Astrocyte of the cerebellum (primary cell): ENCODE data around the gene MEGF11.

ENCODE experiments used
- DNase-seq: peaks from one replicate; pipeline ENCODE4 v3.0.0-alpha.2; 2011; ENCODE audit warnings: low read depth
- H3K4me3 ChIP-seq: 2 replicates; pipeline ENCODE4 v1.5.1; 2011; ENCODE audit warnings: mild to moderate bottlenecking, low read depth, low read length, moderate library complexity
- in situ Hi-C: cut with HindIII; loops from 2 replicates; pipeline ENCODE4 v1.10.0; 2017; ENCODE audit warnings: low sequenced_read_pairs
- TF ChIP-seq, protein P1 (sequence below): IDR thresholded peaks from 2 replicates; pipeline ENCODE4 v1.5.1; 2012; ENCODE audit warnings: low read length, low read depth, moderate library complexity, mild to moderate bottlenecking; ENCODE audit errors: missing control alignments

MEGF11 gene

GRCh38 chr15:66035901-66036300, 217.6 kb downstream of the MEGF11 start:
- in situ Hi-C loops: no loop called here
- TF ChIP-seq, protein P1, sequence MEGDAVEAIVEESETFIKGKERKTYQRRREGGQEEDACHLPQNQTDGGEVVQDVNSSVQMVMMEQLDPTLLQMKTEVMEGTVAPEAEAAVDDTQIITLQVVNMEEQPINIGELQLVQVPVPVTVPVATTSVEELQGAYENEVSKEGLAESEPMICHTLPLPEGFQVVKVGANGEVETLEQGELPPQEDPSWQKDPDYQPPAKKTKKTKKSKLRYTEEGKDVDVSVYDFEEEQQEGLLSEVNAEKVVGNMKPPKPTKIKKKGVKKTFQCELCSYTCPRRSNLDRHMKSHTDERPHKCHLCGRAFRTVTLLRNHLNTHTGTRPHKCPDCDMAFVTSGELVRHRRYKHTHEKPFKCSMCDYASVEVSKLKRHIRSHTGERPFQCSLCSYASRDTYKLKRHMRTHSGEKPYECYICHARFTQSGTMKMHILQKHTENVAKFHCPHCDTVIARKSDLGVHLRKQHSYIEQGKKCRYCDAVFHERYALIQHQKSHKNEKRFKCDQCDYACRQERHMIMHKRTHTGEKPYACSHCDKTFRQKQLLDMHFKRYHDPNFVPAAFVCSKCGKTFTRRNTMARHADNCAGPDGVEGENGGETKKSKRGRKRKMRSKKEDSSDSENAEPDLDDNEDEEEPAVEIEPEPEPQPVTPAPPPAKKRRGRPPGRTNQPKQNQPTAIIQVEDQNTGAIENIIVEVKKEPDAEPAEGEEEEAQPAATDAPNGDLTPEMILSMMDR: no peak
- no peak for DNase-seq
- no peak overlapping the region for H3K4me3 ChIP-seq

DNA sequence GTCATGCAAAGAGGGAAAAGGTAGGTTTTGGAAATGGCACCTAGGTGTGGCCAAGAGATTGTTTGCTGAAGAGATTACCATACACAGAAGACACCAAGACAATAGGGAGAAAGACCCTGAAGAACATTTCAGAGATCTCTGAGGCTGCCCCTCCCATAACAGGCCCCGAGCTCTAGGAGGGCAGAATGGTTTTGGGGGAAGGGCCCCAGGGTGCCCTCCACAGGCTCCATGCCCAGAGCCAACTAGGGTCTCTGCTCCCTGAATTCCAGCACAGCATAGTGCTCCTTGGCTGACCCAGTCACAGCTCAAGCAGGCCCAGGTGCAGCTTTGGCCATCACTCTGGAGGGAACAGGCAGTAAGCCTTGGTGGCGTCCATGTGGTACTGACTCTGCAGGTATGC, 220.4 kb downstream of the MEGF11 start:
- TF ChIP-seq, protein P1: no peak
- H3K4me3 ChIP-seq: no peak overlapping the region
- no peak for DNase-seq
- in situ Hi-C loops: no loop called here

- H3K4me3 ChIP-seq: no peak overlapping the region
- in situ Hi-C loops: no loop called here
- TF ChIP-seq, protein P1: no peak
- DNase-seq: no peak
Observed at GRCh38 chr15:66032006-66032405, 221.5 kb downstream of the MEGF11 start.

- H3K4me3 ChIP-seq: no peak overlapping the region
- no peak for DNase-seq
- in situ Hi-C loops: no loop called here
- TF ChIP-seq, protein P1: no peak
Observed at GRCh38 chr15:66030650-66031049, 222.9 kb downstream of the MEGF11 start.

GRCh38 chr15:66029650-66030049, 223.9 kb downstream of the MEGF11 start:
- in situ Hi-C loops: no loop called here
- TF ChIP-seq, protein P1: no peak
- no peak for DNase-seq
- no peak overlapping the region for H3K4me3 ChIP-seq

DNA sequence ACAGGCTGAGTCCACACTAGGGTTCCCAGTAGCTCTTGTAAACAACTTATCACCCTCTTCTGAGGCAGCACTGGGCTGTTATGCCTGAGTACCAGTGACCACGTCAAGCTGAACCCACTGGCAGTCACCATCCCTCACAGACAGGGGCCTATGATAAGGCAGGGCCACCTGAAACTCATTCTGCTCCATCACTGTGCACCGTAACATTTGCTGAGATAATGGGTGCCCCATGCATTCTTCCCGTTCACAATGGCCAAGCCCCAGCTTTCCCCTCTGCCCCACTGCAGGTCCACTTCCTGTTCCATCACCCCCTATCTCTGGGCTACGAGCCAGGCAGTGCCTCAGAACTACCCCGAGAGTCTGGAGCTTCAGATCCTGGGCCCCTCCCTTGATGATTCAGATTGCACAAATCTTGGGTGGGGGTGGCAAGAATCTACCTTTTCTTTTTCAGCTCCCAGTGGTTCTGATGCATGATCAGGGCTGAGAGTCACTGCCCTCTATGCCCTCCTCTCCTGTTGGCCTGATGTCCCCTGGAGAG, 226.2 kb downstream of the MEGF11 start:
- no peak overlapping the region for H3K4me3 ChIP-seq
- in situ Hi-C loops: no loop called here
- TF ChIP-seq, protein P1: no peak
- no peak for DNase-seq

- in situ Hi-C loops: no loop called here
- no peak for DNase-seq
- TF ChIP-seq, protein P1: no peak
- H3K4me3 ChIP-seq: no peak overlapping the region
Observed at GRCh38 chr15:66025972-66026371, 227.6 kb downstream of the MEGF11 start.
